ENCODE results near the gene POLRMT.

- TF ChIP-seq PATZ1 (CRISPR knock-in tag; IDR thresholded peaks at IDR 0.05; ENCODE audit: borderline replicate concordance) (no peak), TSHZ2 (CRISPR knock-in tag; IDR thresholded peaks at IDR 0.05) (no peak), BACH2 (CRISPR knock-in tag; IDR thresholded peaks at IDR 0.05; ENCODE audit: borderline replicate concordance) (no peak), CREB5 (CRISPR knock-in tag; IDR thresholded peaks at IDR 0.05; ENCODE audit: low read depth) (no peak), ARNTL (CRISPR knock-in tag; IDR thresholded peaks at IDR 0.05; ENCODE audit: borderline replicate concordance, low read depth) (no peak), ZNF8 (CRISPR knock-in tag; IDR thresholded peaks at IDR 0.05) (no peak)
Measured at GRCh38 chr19:579111-579841, 54.1 kb downstream of the POLRMT start.

Measured in SK-N-SH treated with all-trans-retinoic acid at 6 μM for 48 hours (cell line).